Loucy (cell line): ENCODE measurements around the gene UGT2B28.
"Not testable (repeated sequence)": the region's sequence is repeated elsewhere in the genome, so short reads cannot be mapped to it uniquely, and the experiment has no call there.

ENCODE experiments used
- EZH2phosphoT487 ChIP-seq: fragments of 200-600 bp; IDR thresholded peaks from 2 replicates; pipeline ENCODE4 v1.6.1; 2018; ENCODE audit warnings: antibody characterized with exemption, mild to moderate bottlenecking, moderate library complexity, borderline replicate concordance
- TF ChIP-seq, protein P1 (sequence below): fragments of 200-600 bp; sonication (generic); conservative IDR thresholded peaks from 2 replicates; pipeline ENCODE4 v1.5.1; 2014; ENCODE audit warnings: mild to moderate bottlenecking, antibody characterized with exemption, low read length

DNA sequence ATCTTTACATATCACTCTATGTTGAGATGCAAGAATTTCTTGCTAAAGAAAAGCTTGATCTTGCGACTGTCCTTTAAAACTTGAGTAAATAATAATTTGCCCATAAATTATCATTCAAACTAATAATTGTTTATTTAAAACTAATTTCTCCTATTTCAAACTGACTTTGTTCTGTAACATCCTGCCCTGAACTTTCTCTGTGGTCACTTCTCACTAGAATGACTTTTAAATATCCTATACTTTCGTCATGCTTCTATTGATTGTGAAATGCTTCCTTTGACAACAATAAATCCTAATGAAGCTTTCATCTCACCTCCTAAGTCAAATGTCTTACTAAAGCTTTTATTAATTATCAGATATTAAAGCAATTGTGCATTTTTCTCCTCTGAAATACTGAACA is 38.5 kb upstream of the UGT2B28 start:
- TF ChIP-seq EZH2phosphoT487 = not testable (repeated sequence)
- TF ChIP-seq, protein P1, sequence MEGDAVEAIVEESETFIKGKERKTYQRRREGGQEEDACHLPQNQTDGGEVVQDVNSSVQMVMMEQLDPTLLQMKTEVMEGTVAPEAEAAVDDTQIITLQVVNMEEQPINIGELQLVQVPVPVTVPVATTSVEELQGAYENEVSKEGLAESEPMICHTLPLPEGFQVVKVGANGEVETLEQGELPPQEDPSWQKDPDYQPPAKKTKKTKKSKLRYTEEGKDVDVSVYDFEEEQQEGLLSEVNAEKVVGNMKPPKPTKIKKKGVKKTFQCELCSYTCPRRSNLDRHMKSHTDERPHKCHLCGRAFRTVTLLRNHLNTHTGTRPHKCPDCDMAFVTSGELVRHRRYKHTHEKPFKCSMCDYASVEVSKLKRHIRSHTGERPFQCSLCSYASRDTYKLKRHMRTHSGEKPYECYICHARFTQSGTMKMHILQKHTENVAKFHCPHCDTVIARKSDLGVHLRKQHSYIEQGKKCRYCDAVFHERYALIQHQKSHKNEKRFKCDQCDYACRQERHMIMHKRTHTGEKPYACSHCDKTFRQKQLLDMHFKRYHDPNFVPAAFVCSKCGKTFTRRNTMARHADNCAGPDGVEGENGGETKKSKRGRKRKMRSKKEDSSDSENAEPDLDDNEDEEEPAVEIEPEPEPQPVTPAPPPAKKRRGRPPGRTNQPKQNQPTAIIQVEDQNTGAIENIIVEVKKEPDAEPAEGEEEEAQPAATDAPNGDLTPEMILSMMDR = not testable (repeated sequence)
